Measurements from ENCODE around the gene CBFA2T3. TPM values are rescaled to one million over a fixed set of nuclear protein-coding genes. Genes with fewer than 3 reads are reported as not detected.

Gene CBFA2T3
- total RNA-seq, 1 donor from 2014 or later, result not detected

DNA sequence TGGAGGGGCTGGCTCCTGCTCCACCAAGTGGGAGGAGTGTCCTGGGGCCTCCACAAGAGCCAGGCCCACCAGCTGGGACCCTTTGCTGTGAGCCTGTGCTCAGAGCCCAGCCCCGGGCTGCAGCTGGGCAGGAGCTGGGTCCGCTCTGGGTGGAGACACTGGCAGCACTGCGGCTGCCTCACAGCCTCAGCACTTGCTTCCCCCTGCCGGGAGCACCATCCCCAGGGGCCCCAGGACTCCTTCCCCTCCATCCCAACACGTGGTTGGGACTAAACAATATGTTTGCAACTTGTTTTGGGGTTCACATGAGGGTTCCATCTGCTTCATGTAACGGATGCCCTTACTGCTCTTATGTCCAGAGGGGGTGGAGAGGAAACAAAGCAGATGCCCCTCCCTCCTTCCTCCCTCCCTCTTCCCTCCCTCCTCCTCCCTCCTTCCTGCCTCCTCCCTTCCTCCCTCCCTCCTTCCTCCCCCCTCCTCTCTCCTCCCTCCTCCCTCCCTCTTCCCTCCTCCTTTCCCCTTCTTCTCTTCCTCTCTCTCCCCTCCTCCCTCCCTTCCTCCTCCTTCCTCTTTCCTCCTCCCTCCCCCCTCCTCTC lies 16.3 kb upstream of the CBFA2T3 start:
- Mint-ChIP-seq H3K36me3 (ENCODE audit: unreplicated experiment) (no peaks in the 10 kb centered on the region), H3K9me3 (ENCODE audit: unreplicated experiment) (peaks cover 7% of the 10 kb centered on the region), H3K27me3 (ENCODE audit: unreplicated experiment) (peaks cover 2% of the 10 kb centered on the region), H3K27ac (ENCODE audit: unreplicated experiment) (no peak overlapping the region), H3K4me1 (ENCODE audit: unreplicated experiment) (no peaks in the 10 kb centered on the region), H3K4me3 (ENCODE audit: unreplicated experiment) (no peak overlapping the region)
- no peak for DNase-seq (ENCODE audit: extremely low spot score, unreplicated experiment)
- TF ChIP-seq, protein P1, sequence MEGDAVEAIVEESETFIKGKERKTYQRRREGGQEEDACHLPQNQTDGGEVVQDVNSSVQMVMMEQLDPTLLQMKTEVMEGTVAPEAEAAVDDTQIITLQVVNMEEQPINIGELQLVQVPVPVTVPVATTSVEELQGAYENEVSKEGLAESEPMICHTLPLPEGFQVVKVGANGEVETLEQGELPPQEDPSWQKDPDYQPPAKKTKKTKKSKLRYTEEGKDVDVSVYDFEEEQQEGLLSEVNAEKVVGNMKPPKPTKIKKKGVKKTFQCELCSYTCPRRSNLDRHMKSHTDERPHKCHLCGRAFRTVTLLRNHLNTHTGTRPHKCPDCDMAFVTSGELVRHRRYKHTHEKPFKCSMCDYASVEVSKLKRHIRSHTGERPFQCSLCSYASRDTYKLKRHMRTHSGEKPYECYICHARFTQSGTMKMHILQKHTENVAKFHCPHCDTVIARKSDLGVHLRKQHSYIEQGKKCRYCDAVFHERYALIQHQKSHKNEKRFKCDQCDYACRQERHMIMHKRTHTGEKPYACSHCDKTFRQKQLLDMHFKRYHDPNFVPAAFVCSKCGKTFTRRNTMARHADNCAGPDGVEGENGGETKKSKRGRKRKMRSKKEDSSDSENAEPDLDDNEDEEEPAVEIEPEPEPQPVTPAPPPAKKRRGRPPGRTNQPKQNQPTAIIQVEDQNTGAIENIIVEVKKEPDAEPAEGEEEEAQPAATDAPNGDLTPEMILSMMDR (IDR thresholded peaks at IDR 0.05), result no peak

DNA sequence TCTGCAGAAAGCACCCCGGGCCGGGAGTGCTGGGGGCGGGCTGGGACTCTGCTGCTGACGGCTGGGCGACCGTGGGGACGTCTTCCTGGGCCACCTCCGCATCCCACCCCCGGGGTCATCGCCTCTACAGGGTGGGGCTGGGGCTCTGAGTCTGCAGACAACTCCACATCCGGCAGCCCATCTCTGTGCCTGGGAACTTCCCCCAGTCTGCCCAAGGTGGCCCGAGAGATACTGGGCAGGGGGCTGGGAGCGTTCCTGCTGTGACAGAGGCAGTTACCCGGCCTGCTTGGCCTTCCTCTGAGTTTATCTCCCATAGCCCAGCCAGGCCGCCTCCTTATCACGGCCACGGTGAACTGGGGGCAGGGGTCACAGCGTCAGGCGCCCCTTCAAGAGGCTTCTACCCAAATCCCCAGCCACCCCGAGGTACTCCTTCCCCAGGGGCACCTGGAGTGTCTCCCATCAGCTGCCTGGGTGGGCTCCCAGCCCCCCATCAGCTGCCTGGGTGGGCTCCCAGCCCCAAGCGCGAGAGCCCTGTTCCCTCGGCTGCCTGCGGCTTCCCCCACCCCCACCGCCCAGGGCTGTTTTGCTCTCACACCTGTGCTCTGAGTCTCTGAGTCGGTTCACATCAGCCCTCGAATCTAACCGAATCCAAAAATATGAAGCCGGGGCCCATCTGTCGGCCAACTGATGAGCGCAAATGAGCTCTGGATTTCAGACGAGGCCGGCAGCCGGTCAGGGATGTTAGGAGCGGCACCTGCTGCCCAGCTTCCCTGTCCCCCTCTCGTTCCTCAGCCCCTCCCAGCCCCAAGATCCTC lies 15.6 kb upstream of the CBFA2T3 start:
- Mint-ChIP-seq H3K9me3 (ENCODE audit: unreplicated experiment) (peaks cover 4% of the 10 kb centered on the region), H3K27ac (ENCODE audit: unreplicated experiment) (no peak overlapping the region), H3K4me1 (ENCODE audit: unreplicated experiment) (no peaks in the 10 kb centered on the region), H3K36me3 (ENCODE audit: unreplicated experiment) (no peaks in the 10 kb centered on the region), H3K27me3 (ENCODE audit: unreplicated experiment) (peaks cover 4% of the 10 kb centered on the region), H3K4me3 (ENCODE audit: unreplicated experiment) (no peak overlapping the region)
- no peak for DNase-seq (ENCODE audit: extremely low spot score, unreplicated experiment)
- TF ChIP-seq, protein P1 (IDR thresholded peaks at IDR 0.05), result no peak

DNA sequence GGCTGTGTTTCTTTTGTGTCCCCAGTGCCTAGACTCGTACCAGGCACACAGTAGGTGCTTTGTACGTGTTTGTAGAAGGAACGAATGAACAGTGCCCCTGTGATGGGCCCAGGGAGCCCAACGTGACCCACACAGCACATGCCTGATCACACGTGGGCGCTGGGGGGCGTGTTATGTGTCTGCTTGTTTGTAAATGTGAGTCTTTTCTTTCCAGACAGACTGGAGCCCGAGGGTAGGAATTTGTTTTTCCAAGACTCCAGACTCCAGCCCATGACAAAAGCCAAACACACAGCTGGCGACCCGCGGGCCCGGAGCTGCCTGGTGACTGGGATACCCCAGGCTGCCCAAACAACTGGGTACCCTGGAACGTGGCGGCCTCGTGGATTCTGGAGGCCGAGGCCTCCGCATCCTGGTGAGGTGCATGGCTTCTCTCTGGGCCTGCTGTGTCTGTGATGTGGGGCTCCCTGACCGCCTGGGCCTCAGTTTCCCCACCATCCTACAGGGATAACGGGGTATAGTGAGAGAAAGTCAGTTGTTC lies 14.9 kb upstream of the CBFA2T3 start:
- Mint-ChIP-seq H3K27ac (ENCODE audit: unreplicated experiment) (no peak overlapping the region), H3K9me3 (ENCODE audit: unreplicated experiment) (no peaks in the 10 kb centered on the region), H3K36me3 (ENCODE audit: unreplicated experiment) (no peaks in the 10 kb centered on the region), H3K4me3 (ENCODE audit: unreplicated experiment) (no peak overlapping the region), H3K4me1 (ENCODE audit: unreplicated experiment) (no peaks in the 10 kb centered on the region), H3K27me3 (ENCODE audit: unreplicated experiment) (peaks cover 7% of the 10 kb centered on the region)
- TF ChIP-seq, protein P1 (IDR thresholded peaks at IDR 0.05), result no peak
- no peak for DNase-seq (ENCODE audit: extremely low spot score, unreplicated experiment)

DNA sequence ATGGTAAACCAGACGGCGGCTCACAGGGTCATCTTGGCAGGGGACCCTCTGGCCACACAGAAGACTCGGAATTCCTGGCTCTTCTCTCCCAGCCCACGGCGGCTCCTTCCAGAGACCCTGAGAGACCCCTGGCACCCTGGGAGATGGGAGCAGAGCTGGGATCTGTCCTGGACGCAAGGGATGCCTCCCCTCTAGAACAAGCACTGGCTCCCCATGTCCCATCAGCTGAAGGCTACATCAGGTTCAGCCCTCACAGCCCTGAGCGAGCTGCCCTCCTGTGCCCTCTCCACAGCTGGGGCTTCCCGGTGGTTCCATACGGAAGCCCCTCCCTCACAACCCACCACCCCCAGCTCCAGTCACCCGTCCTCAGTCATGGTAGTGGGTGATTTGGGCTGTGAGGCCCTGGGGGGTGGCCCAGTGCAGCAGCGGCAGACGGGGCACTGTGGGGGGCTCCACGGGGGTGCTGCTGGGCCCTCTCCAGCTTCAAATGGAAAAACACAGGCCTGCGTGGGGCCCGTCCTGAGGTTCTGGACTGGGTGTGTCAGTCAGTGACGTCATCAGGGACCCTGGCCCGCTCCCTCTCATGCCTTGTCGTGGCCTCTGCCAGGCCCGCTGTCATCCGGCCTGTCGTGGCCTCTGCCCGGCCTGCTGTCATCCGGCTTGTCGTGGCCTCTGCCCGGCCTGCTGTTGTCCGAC lies 13.0 kb upstream of the CBFA2T3 start:
- H3K36me3 Mint-ChIP-seq (ENCODE audit: unreplicated experiment), result no peaks in the 10 kb centered on the region
- H3K4me3 Mint-ChIP-seq (ENCODE audit: unreplicated experiment), result no peak overlapping the region
- peaks cover 5% of the 10 kb centered on the region for H3K27me3 Mint-ChIP-seq (ENCODE audit: unreplicated experiment)
- no peaks in the 10 kb centered on the region for H3K4me1 Mint-ChIP-seq (ENCODE audit: unreplicated experiment)
- no peak overlapping the region for H3K27ac Mint-ChIP-seq (ENCODE audit: unreplicated experiment)
- TF ChIP-seq, protein P1 (IDR thresholded peaks at IDR 0.05), result no peak
- H3K9me3 Mint-ChIP-seq (ENCODE audit: unreplicated experiment), result no peaks in the 10 kb centered on the region
- no peak for DNase-seq (ENCODE audit: extremely low spot score, unreplicated experiment)
